GM18873 (cell line): Measurements from ENCODE around the gene NMRAL1.

Experiments used
- ATAC-seq: cut with Tn5 transposase; IDR thresholded peaks from one replicate; pipeline ENCODE4 v1.9.1; 2021; ENCODE audit warnings: mild to moderate bottlenecking, moderate library complexity, moderate number of reproducible peaks; ENCODE audit not compliant: unreplicated experiment, low FRiP score

The NMRAL1 gene

DNA sequence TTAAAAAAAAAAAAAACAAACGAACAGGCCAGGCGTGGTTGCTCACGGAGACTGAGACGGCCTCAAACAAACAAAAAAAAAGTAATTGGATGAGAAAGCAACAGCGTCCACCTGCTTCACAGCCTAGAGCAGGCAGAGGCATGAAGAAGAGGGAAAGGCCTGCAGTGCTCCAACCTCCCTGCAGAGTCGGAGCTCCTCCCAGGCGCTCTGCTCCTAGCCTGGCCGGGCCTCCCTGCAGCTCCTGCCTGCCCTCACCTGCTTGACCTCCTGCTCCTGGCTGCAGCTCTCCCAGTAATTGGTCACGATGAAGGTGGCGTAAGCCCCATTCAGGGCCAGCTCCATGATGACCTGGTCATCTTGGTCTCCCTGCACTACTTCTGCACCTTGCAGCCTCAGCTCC is 5.5 kb downstream of the NMRAL1 start:
- ATAC-seq, result no peak

DNA sequence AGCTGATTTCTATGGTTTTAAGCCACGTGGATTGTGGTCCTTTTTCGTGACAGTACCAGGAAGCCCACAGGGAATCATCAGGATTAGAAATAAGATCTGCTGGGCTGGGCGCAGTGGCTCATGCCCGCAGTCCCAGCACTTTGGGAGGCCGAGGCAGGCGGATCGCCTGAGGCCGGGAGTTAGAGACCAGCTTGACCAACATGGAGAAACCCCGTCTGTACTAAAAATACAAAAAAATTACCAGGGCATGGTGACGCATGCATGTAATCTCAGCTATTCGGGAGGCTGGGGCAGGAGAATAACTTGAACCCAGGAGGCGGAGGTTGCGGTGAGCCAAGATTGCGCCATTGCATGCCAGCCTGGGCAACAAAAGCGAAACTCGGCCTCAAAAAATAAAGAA is 6.5 kb downstream of the NMRAL1 start:
- no peak for ATAC-seq

DNA sequence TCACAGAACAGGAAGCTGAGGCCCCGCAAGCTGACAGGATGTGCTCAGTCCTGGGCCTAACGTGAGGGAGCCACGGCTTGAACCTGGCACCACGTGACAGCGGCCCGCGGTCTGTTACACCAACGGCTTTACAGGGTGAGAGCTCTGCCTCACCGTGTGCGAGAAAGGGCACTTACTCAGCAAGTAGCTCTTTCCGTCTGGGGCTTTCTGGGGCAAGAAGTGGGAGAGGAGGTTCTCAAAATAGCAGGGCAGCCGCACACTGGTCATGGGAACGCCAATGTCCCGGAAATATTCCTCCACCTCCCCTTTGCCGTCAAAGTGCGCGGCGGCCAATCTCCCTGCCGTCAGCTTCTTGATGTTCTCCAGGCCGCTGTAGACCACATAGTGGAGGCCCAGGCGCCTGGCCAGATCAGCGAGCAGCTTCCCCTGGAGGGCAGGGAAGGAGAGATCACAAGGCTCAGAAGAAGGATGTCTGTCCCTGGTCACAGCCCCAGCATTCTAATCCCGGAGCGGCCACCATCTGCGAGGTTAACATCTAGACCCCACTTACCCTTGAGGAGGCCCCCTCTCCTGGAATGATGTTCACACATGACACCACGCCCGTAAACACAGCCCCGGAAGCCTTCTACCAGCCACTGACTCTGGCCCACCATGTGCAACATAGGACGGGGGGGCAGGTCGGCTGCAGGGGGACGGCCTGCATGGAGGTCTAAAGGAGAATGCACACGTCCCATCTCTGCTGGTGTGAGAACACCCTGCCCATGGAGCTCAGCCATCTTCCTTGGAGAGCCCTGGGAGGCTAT is 8.2 kb downstream of the NMRAL1 start:
- no peak for ATAC-seq

DNA sequence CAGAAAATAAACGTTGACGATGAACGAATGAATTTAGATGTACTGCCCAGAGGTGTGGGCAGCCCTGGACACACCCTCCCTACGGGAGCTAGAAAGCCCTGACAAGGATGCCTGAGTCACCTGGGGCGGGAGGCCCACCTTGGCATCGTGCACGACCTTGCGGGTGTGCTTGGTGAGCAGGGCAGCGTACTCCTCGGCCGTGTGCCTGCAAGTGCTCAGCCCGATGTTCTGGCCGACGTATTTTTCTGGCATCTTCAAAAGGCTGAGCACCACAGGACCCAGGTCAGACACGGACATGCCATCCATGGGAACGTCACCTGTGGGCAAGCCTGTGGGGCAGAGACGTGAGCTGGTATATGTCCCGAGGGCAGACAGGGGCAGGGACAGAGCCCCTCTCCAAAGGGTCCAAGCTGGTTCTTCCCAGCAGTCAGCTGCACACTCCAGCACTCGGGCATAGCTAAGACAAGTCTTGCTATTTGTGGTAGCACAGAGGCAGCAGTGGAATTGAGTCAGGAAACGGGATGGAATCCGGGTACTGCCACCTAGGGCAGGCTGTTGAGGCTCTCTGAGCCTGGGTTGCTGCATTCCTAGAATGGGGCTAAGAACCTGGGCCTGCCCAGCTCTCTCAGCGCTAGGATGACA is 10.8 kb downstream of the NMRAL1 start:
- ATAC-seq, result no peak

DNA sequence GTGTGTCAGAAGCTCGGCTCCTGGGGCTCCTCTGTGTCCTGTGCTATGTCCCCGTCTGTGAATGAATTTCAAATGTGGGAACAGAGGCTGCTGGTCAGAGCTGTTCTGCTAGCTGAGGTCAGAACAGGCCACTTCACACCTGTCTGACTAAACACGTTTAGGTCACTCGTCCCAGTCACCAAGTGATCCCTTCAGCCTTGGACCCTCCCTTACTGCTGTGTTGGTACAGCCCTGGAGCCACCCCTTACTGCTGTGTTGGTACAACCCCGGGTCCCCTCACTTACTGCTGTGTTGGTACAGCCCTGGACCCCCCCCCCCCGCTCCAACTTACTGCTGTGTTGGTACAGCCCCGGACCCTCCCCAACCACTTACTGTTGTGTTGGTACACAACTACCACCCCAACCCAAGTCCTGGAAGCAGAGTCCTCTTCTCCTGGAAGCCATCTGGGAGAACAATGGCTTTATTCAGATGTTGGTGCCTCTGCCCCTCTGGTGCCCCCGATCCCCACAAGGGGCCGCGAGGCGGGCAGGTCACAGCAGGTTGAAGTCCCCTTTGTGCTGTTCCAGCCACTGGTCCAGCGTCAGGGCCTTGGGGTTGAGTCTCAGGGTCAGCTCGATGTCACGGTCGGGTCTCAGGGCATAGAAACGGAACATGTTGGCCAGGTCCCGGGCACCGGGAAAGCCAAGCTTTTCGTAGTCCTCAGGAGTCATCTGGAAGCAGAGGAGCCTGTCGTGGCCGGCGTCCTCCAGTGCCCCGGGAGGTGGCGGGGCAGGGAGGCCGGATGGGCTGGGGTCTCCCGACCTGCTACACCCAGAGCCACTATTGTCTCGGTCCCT is 13.0 kb downstream of the NMRAL1 start:
- ATAC-seq, result no peak

DNA sequence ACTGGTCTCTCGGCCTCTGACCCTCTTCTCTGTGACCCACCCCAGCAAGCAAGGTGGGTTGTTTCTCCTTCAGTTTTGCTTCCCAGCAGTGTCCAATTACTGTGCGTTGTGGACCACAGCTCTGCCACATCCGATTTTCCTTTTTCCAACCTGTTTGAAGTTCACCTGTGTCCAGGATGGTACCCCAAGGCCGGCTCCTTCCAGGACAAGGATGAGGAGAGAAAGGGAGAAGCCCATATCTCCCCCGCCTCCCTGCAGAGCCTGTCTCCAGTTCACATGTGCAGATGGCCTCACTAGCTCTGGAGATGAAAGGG is 13.5 kb downstream of the NMRAL1 start:
- no peak for ATAC-seq

DNA sequence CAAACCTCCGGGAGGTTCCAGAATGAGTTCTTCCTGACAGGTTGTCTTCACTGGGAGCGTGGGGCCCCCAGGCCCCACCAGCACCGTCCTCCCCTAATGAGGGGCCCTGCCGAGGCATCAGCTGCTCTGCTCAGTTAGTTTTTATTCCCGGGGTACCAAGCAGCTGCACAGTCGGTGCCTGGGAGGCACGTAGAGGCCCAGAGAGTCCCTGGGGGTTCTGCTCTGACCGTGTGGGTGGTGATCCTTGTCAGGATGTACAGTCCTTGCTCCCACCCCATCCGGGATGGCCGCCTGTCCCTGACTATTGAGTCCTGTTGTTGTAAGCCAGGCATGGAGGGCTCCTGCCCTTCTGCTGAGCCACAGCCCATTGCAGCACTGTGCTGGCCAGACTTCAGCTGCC is 18.5 kb downstream of the NMRAL1 start:
- ATAC-seq, result no peak

DNA sequence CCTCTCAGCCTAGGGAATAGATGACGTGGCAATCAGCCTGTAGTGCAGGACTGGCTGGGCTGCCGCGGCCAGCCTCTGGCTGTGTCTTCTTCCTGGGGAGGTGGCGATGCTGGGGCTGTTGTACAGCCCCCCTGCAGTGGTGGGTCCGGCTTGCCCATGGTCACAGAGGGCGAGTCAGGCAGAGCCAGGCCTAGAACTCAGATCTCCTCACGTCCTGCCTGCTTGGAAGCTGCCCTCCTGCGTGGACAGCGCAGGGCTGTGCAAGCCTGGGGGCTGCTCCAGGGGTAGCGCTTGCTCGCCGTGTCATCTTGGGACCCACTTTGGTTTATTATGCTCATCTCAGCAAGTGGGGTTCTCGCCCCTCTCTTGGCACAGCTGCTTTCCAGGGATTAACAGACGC is 19.3 kb downstream of the NMRAL1 start:
- ATAC-seq, result no peak

DNA sequence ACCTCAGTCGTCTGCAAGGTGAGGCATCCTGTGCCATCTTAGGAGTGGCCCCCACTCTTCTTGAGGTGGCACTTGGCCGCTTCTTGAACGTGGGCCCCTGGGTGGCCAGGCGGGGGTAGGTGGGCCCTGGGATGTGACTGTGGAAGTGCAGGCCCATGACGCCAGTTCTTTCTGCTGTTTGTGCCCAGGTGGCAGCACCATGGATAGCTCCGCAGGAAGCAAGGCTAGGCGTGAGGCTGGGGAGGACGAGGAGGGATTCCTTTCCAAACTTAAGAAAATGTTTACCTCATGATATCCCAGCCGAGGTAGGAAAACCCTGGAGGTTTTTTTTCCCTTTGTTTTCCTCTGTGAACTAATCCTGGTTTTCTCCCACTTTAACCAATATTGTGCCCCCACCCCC is 19.8 kb downstream of the NMRAL1 start:
- ATAC-seq, result no peak

DNA sequence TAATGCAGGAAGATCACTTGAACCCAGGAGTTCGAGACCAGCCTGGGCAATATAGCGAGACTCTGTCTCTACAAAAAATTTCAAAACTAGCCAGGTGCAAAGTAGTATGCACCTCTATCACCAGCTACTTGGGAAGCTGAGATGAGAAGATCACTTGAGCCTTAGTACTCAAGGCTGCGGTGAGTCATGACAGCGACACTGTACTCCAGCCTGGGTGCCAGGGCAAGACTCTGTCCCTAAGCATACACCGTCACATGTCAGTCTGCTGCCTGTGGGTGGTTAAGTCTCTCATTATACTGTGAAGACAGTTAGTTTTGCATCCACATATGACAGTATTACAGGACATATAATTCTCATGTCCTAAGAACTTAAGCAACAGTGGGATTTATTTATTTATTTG is 21.8 kb downstream of the NMRAL1 start:
- ATAC-seq, result no peak

DNA sequence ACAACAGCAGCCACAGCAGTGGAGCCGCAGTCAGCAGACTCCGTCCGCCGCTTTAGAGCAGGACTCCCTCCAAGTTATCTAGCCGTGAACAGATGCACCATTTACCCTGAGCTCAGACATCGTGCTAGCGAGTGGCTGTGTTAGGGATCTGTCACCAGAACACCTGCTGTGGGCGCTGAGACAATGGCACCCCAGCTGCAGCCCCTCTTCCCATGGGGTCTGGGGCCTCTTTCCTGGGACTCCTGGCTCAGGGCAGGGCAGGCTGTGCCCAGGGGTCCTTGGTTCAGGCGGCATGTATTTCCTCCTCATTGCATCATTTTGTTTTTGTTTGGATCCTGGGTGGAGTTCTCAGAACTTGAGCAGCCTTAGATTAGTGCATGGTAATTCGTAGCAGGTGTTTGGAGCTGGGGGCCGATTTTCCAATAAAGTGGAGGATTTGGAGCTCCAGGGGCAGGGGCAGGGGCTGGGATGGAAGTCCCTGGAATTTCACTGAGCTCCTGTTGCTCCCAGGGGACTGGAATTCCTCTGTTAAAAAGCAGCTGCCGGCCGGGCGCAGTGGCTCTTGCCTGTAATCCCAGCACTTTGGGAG is 23.4 kb downstream of the NMRAL1 start:
- ATAC-seq, result no peak

DNA sequence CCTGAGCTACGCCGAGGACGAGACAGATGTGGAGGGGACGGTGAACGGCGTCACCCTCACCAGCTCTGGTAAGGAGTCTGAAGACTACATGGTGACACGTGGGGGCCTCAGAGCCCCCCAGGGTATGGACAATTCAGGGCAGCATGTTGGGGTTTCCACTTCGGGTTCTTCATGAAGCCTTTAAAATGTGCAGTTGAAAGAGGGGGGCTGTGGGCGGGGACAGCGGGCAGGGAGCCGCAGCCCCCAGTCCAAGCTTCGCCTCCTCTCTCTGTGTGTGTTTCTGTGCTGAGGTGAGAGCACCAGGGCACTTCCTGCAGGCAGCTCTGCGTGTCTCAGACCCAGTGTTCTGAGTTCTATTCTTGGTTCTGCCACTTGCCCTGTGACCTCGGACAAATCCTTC is 24.0 kb downstream of the NMRAL1 start:
- no peak for ATAC-seq

DNA sequence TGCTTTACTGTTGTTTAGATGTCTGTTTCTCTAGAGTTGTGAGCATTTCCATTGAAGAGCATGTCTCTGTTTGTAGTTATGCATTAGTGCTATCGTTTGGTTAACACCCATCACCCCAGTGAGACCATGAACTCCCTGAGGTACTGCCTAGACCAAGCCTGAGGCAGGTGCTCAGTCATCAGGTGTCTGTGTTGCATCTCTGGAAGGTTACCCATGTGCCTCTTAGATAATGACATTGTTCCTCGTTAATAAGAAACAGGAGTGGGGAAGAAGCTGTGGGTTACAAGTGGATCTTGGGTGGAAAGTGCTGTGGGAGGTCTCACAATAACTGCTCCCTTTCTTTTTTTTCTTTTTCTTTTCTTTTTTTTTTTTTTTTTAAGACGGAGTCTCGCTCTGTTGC is 30.4 kb downstream of the NMRAL1 start:
- ATAC-seq, result no peak

DNA sequence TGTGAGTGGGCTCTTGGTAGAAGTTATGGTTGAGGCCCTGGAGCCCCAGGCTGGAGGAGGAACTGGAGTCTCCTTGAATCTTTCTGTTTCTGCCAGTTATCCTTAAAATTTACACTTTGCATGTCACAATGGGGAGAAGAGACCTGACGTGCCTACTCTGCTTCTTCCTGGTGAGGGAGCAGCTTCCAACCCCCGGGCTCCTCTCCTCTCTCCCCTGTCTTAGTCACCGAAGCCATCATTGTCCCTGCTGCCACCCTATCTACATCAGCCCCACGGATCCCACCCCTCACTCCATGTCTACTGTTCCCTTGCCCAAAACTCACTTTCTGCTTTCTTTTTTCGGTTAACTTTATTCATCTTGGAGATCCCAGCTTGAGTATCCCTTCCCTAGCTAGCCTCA is 31.2 kb downstream of the NMRAL1 start:
- ATAC-seq, result no peak

DNA sequence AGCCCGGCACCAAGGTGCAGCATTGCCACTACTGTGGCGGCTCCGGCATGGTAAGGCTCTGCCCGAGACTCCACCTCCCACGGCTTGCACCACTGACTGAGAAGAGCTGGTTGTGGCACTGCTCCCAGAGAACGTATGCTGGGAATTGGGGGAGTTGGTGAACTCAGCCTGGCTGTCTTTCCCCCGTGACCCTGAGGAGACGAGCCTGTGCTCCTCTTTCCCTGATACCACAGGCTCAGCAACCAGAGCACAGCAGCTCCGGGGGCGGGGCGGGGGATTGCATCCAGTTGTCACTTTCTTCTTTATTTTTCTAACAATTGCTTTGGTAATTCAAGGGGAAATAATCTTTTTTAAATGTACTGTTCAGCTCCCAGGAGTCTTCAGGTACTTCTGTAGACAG is 32.1 kb downstream of the NMRAL1 start:
- ATAC-seq, result no peak

DNA sequence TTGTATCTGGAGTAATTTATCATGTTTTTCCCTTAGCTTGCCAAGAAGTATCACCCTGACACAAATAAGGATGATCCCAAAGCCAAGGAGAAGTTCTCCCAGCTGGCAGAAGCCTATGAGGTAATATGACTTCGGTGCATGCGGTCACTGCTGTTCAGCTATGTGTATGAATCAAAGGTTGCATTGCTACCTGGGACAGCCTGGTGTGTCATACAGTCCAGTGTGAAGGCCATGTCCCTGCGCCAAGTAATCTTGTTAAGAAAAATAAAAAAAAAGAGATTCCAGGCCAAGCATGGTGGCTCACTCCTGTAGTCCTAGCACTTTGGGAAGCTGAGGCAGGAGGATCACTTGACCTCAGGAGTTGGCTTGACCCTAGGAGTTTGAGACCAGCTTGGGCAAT is 37.1 kb downstream of the NMRAL1 start:
- no peak for ATAC-seq

DNA sequence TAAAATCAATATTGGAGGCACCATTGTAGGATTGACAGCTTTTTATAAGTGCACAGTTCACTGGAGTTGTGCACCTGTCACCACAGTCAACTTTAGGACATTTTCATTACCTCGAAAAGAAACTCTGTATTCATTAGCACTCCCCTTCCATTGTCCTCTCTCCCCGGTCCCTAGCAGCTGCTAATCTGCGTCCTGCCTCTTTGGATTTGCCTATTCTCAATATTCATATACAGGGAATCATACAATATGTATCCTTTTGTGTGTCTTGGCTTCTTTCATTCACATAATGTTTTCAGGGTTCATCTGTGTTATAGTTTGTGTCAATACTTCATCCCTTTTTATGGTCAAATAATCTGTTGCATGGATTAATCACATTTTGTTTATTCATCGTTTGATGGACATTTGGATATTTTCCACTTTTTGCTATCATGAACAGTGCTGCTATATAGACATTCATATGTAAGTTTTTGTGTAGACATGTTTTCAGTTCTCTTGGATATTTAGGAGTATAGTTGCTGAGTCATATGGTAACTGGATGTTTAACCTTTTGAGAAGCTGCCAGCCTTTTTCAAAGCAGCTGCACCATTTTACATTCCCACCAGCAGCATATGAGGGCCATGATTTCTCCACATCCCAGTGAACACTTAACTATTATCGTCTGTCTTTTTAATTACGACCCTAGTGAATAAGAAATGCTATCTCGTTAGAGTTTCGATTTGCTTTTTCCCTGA is 38.9 kb downstream of the NMRAL1 start:
- no peak for ATAC-seq

DNA sequence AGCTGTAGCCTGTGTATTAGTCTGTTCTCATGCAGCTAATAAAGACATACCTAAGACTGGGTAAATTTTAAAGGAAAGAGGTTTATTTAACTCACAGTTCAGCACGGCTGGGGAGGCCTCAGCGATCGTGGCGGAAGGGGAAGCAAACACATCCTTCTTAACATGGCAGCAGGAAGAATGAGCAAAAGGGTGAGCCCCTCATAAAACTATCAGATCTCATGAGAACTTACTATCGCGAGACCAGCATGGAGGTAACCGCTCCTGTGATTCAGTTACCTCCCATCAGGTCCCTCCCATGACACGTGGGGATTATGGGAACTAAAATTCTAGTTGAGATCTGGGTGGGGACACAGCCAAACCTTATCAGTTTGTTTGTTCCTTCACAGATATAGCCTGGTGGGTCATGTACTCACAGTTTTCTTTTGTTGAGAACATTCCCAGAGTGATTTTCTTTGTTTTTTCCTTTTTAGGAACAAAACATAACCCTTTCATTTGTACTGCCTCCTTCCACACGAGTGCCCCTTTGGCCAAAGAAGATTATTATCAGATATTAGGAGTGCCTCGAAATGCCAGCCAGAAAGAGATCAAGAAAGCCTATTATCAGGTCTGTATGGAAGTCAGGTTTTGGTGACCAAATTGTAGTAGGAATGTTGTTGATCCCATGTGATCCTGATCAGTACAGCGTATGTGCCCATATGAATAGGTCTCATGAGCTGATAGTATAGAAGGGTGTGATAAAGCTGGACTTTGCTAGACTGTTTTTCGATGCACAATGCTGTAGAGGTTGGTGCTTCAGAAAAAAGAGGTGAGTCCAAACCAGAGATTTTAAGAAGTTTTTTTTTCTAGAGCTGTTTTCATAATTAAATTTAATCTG is 40.3 kb downstream of the NMRAL1 start:
- ATAC-seq, result no peak

DNA sequence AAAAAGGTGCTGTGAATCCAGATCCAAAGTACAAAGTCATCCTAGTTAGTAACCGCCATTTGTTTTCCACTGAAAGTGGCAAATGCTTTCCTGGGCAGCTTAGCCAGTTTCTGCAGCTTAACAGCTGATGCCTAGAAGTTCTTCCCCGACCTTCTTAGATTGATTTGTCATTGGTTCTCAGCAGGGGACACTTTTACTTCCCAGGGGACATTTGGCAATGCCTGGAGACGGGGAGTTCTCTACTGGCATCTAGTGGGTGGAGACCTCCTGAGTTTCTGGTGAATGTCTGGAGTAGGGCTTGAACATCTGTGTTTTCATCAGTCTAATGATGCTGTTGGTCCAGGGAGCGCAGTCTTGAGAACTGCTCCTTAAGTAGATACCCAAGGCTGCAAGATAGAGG is 41.2 kb downstream of the NMRAL1 start:
- no peak for ATAC-seq

DNA sequence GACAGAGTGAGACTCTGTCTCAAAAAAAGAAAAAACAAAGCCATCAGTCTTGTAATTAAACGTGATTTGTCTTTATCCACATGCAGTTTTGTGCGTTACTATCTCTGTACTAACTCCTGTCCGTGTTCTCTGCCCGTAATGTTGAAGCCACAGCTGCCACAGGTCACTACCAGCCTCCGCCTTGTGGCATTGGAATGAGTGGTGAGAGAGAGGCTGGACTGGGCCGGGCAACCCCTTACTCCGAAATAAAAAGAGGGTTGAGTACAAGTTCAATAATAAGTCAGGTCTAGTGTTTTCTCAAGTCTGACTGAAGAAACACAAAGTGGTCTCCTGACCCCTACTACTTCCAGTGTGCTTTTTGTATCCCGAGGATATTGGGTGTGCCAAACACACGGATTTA is 43.4 kb downstream of the NMRAL1 start:
- no peak for ATAC-seq
